ENCODE measurements around the gene FBXO28. TPM values are rescaled to one million over a fixed set of nuclear protein-coding genes. Genes with fewer than 3 reads are reported as not detected.

The FBXO28 gene
- total RNA-seq, 2 donors from 2014 or later = 19.7 to 23.7 TPM

GRCh38 chr1:224137518-224137917 lies 23.6 kb downstream of the FBXO28 start:
- no peaks in the 10 kb centered on the region for H3K27me3 Mint-ChIP-seq (ENCODE audit: low read depth)
- H3K36me3 Mint-ChIP-seq (ENCODE audit: insufficient read depth in 2 of 2) = peaks cover 1 to 9% of the 10 kb centered on the region in 2 donors
- H3K4me1 Mint-ChIP-seq (ENCODE audit: low read depth) = no peaks in the 10 kb centered on the region
- no peaks in the 10 kb centered on the region for H3K9me3 Mint-ChIP-seq
- DNase-seq (no peak), ATAC-seq (replicated peaks in 1 of 2) (no peak)
- H3K4me3 Mint-ChIP-seq = no peak overlapping the region
- no peak overlapping the region for H3K27ac Mint-ChIP-seq

- DNase-seq (no peak), ATAC-seq (replicated peaks in 1 of 2) (no peak)
- Mint-ChIP-seq H3K27ac (no peak overlapping the region), H3K36me3 (ENCODE audit: insufficient read depth in 2 of 2) (peaks cover 2 to 9% of the 10 kb centered on the region in 2 donors), H3K4me3 (no peak overlapping the region), H3K27me3 (ENCODE audit: low read depth) (no peaks in the 10 kb centered on the region), H3K9me3 (no peaks in the 10 kb centered on the region), H3K4me1 (ENCODE audit: low read depth) (no peaks in the 10 kb centered on the region)
Measured at GRCh38 chr1:224138198-224138597, 24.3 kb downstream of the FBXO28 start.

GRCh38 chr1:224141693-224142092 lies 27.8 kb downstream of the FBXO28 start:
- no peaks in the 10 kb centered on the region for H3K4me1 Mint-ChIP-seq (ENCODE audit: low read depth)
- peak; percentile 13 to 31 for ATAC-seq (replicated peaks in 1 of 2)
- no peaks in the 10 kb centered on the region for H3K27me3 Mint-ChIP-seq (ENCODE audit: low read depth)
- no peak overlapping the region for H3K27ac Mint-ChIP-seq
- no peaks in the 10 kb centered on the region for H3K9me3 Mint-ChIP-seq
- no peak for DNase-seq
- H3K36me3 Mint-ChIP-seq (ENCODE audit: insufficient read depth in 2 of 2) = peaks cover 3 to 11% of the 10 kb centered on the region in 2 donors
- no peak overlapping the region for H3K4me3 Mint-ChIP-seq

- no peaks in the 10 kb centered on the region for H3K9me3 Mint-ChIP-seq
- peak overlapping the region; percentile 69 for H3K27ac Mint-ChIP-seq
- ATAC-seq (replicated peaks in 1 of 2) (no peak), DNase-seq (no peak)
- peaks cover 0 to 2% of the 10 kb centered on the region in 2 donors for H3K36me3 Mint-ChIP-seq (ENCODE audit: insufficient read depth in 2 of 2)
- H3K4me1 Mint-ChIP-seq (ENCODE audit: low read depth) = no peaks in the 10 kb centered on the region
- no peaks in the 10 kb centered on the region for H3K27me3 Mint-ChIP-seq (ENCODE audit: low read depth)
- H3K4me3 Mint-ChIP-seq = no peak overlapping the region
Measured at GRCh38 chr1:224149709-224150108, 35.8 kb downstream of the FBXO28 start.

GRCh38 chr1:224151117-224151516 lies 37.2 kb downstream of the FBXO28 start:
- Mint-ChIP-seq H3K27me3 (ENCODE audit: low read depth) (no peaks in the 10 kb centered on the region), H3K27ac (no peak overlapping the region), H3K4me1 (ENCODE audit: low read depth) (no peaks in the 10 kb centered on the region), H3K4me3 (no peak overlapping the region), H3K36me3 (ENCODE audit: insufficient read depth in 2 of 2) (peaks cover 0 to 2% of the 10 kb centered on the region in 2 donors), H3K9me3 (no peaks in the 10 kb centered on the region)
- ATAC-seq (replicated peaks in 1 of 2) (no peak), DNase-seq (no peak)

- Mint-ChIP-seq H3K4me1 (ENCODE audit: low read depth) (no peaks in the 10 kb centered on the region), H3K9me3 (no peaks in the 10 kb centered on the region), H3K4me3 (no peak overlapping the region), H3K36me3 (ENCODE audit: insufficient read depth in 2 of 2) (peaks cover 0 to 10% of the 10 kb centered on the region in 2 donors), H3K27me3 (ENCODE audit: low read depth) (no peaks in the 10 kb centered on the region), H3K27ac (no peak overlapping the region)
- DNase-seq (no peak), ATAC-seq (replicated peaks in 1 of 2) (no peak)
Measured at GRCh38 chr1:224157316-224157715, 43.4 kb downstream of the FBXO28 start.

- DNase-seq (no peak), ATAC-seq (replicated peaks in 1 of 2) (no peak)
- Mint-ChIP-seq H3K4me3 (no peak overlapping the region), H3K27ac (no peak overlapping the region), H3K27me3 (ENCODE audit: low read depth) (peaks cover 2% of the 10 kb centered on the region), H3K4me1 (ENCODE audit: low read depth) (no peaks in the 10 kb centered on the region), H3K36me3 (ENCODE audit: insufficient read depth in 2 of 2) (peaks cover 0 to 10% of the 10 kb centered on the region in 2 donors), H3K9me3 (no peaks in the 10 kb centered on the region)
Measured at GRCh38 chr1:224159541-224159940, 45.6 kb downstream of the FBXO28 start.

- H3K36me3 Mint-ChIP-seq (ENCODE audit: insufficient read depth in 2 of 2) = peaks cover 0 to 10% of the 10 kb centered on the region in 2 donors
- H3K27ac Mint-ChIP-seq = no peak overlapping the region
- ATAC-seq (replicated peaks in 1 of 2) (no peak), DNase-seq (no peak)
- H3K4me1 Mint-ChIP-seq (ENCODE audit: low read depth) = no peaks in the 10 kb centered on the region
- no peaks in the 10 kb centered on the region for H3K9me3 Mint-ChIP-seq
- no peak overlapping the region for H3K4me3 Mint-ChIP-seq
- peaks cover 6% of the 10 kb centered on the region for H3K27me3 Mint-ChIP-seq (ENCODE audit: low read depth)
Measured at GRCh38 chr1:224160171-224160682, 46.3 kb downstream of the FBXO28 start.

GRCh38 chr1:224162768-224163167 lies 48.9 kb downstream of the FBXO28 start:
- H3K9me3 Mint-ChIP-seq = no peaks in the 10 kb centered on the region
- H3K4me3 Mint-ChIP-seq = no peak overlapping the region
- DNase-seq (no peak), ATAC-seq (replicated peaks in 1 of 2) (no peak)
- peaks cover 0 to 4% of the 10 kb centered on the region in 2 donors for H3K36me3 Mint-ChIP-seq (ENCODE audit: insufficient read depth in 2 of 2)
- no peaks in the 10 kb centered on the region for H3K4me1 Mint-ChIP-seq (ENCODE audit: low read depth)
- peaks cover 6% of the 10 kb centered on the region for H3K27me3 Mint-ChIP-seq (ENCODE audit: low read depth)
- H3K27ac Mint-ChIP-seq = no peak overlapping the region

GRCh38 chr1:224163311-224163710 lies 49.4 kb downstream of the FBXO28 start:
- H3K4me1 Mint-ChIP-seq (ENCODE audit: low read depth) = peaks cover under 1% of the 10 kb centered on the region
- no peaks in the 10 kb centered on the region for H3K9me3 Mint-ChIP-seq
- no peak overlapping the region for H3K4me3 Mint-ChIP-seq
- peaks cover 0 to 4% of the 10 kb centered on the region in 2 donors for H3K36me3 Mint-ChIP-seq (ENCODE audit: insufficient read depth in 2 of 2)
- ATAC-seq (replicated peaks in 1 of 2) (no peak), DNase-seq (no peak)
- H3K27ac Mint-ChIP-seq = no peak overlapping the region
- peaks cover 6% of the 10 kb centered on the region for H3K27me3 Mint-ChIP-seq (ENCODE audit: low read depth)

GRCh38 chr1:224168859-224169380 lies 55.0 kb downstream of the FBXO28 start:
- Mint-ChIP-seq H3K4me1 (ENCODE audit: low read depth) (peaks cover 31% of the 10 kb centered on the region), H3K4me3 (peak overlapping the region; percentile 49 to 62), H3K9me3 (peaks cover 5 to 8% of the 10 kb centered on the region in 2 donors), H3K36me3 (ENCODE audit: insufficient read depth in 2 of 2) (peaks cover 8 to 10% of the 10 kb centered on the region in 2 donors), H3K27me3 (ENCODE audit: low read depth) (peaks cover 6% of the 10 kb centered on the region), H3K27ac (peak overlapping the region; percentile 10)
- peak; percentile 96 to 97 for ATAC-seq (replicated peaks in 1 of 2)
- DNase-seq = peak; percentile 40 to 57

GRCh38 chr1:224169718-224170270 lies 55.9 kb downstream of the FBXO28 start:
- Mint-ChIP-seq H3K4me1 (ENCODE audit: low read depth) (peaks cover 31% of the 10 kb centered on the region), H3K27me3 (ENCODE audit: low read depth) (peaks cover 2% of the 10 kb centered on the region), H3K36me3 (ENCODE audit: insufficient read depth in 2 of 2) (peaks cover 8 to 10% of the 10 kb centered on the region in 2 donors), H3K27ac (peak overlapping the region; percentile 42), H3K9me3 (peaks cover 5 to 8% of the 10 kb centered on the region in 2 donors), H3K4me3 (peak overlapping the region; percentile 49 to 62)
- ATAC-seq (replicated peaks in 1 of 2) (no peak), DNase-seq (no peak)

- H3K9me3 Mint-ChIP-seq = peaks cover 5 to 8% of the 10 kb centered on the region in 2 donors
- H3K4me3 Mint-ChIP-seq = peak overlapping the region in 1 of 2 donors; percentile 62
- peaks cover 8 to 10% of the 10 kb centered on the region in 2 donors for H3K36me3 Mint-ChIP-seq (ENCODE audit: insufficient read depth in 2 of 2)
- no peaks in the 10 kb centered on the region for H3K27me3 Mint-ChIP-seq (ENCODE audit: low read depth)
- ATAC-seq (replicated peaks in 1 of 2) = no peak
- peaks cover 32% of the 10 kb centered on the region for H3K4me1 Mint-ChIP-seq (ENCODE audit: low read depth)
- H3K27ac Mint-ChIP-seq = no peak overlapping the region
- DNase-seq = no peak
Measured at GRCh38 chr1:224170343-224170742, 56.4 kb downstream of the FBXO28 start.

Measured in activated T-cell treated with anti-CD3 and anti-CD28 coated beads, Interleukin-2, amount 50 U/mL, for 72 hours (primary cell).